Stimulated activated memory B cell treated with anti-CD40 and anti-IgM and Interleukin-4, amounts not matched to agents 10 μg/mL and 1 μg/mL and 100 μg/mL, for 72 hours (primary cell): ENCODE data around the gene ZNF2.

Experiments
- ATAC-seq: fragments of 150-1000 bp; cut with Tn5 transposase; 2 replicates; pipeline ENCODE4 v1.10.0; 2021
- H3K27ac Mint-ChIP-seq: one replicate; pipeline ENCODE4 v1.8.0; 2022; ENCODE audit warnings: mild to moderate bottlenecking, mixed read lengths
- H3K27me3 Mint-ChIP-seq: one replicate; pipeline ENCODE4 v1.8.0; 2022; ENCODE audit warnings: mixed read lengths
- H3K36me3 Mint-ChIP-seq: one replicate; pipeline ENCODE4 v1.8.0; 2022; ENCODE audit warnings: mixed read lengths
- H3K4me1 Mint-ChIP-seq: one replicate; pipeline ENCODE4 v1.8.0; 2022; ENCODE audit warnings: mixed read lengths
- H3K4me3 Mint-ChIP-seq: one replicate; pipeline ENCODE4 v1.8.0; 2022; ENCODE audit warnings: mild to moderate bottlenecking, moderate library complexity, mixed read lengths
- H3K9me3 Mint-ChIP-seq: one replicate; pipeline ENCODE4 v1.8.0; 2022; ENCODE audit warnings: mixed read lengths

Gene ZNF2

GRCh38 chr2:95165371-95166064, at the start of gene ZNF2:
ZNF2 (plus strand) TSS chr2:95165809; CDS start chr2:95176227, 10,418 bp downstream.
- Mint-ChIP-seq H3K4me1 (peaks cover 41% of the 10 kb centered on the region), H3K9me3 (peaks cover 2% of the 10 kb centered on the region), H3K27ac (peak within 1 kb of the TSS; percentile 100), H3K27me3 (no peaks in the 10 kb centered on the region), H3K36me3 (peaks cover 10% of the 10 kb centered on the region), H3K4me3 (peak within 1 kb of the TSS; percentile 100)
- peak; percentile 97 for ATAC-seq

GRCh38 chr2:95121093-95121406, 44.6 kb upstream of the ZNF2 start:
- Mint-ChIP-seq H3K27me3 (no peaks in the 10 kb centered on the region), H3K4me3 (peak overlapping the region; percentile 99), H3K9me3 (no peaks in the 10 kb centered on the region), H3K27ac (peak overlapping the region; percentile 96), H3K36me3 (peaks cover 21% of the 10 kb centered on the region), H3K4me1 (peaks cover 50% of the 10 kb centered on the region)
- ATAC-seq = no peak

DNA sequence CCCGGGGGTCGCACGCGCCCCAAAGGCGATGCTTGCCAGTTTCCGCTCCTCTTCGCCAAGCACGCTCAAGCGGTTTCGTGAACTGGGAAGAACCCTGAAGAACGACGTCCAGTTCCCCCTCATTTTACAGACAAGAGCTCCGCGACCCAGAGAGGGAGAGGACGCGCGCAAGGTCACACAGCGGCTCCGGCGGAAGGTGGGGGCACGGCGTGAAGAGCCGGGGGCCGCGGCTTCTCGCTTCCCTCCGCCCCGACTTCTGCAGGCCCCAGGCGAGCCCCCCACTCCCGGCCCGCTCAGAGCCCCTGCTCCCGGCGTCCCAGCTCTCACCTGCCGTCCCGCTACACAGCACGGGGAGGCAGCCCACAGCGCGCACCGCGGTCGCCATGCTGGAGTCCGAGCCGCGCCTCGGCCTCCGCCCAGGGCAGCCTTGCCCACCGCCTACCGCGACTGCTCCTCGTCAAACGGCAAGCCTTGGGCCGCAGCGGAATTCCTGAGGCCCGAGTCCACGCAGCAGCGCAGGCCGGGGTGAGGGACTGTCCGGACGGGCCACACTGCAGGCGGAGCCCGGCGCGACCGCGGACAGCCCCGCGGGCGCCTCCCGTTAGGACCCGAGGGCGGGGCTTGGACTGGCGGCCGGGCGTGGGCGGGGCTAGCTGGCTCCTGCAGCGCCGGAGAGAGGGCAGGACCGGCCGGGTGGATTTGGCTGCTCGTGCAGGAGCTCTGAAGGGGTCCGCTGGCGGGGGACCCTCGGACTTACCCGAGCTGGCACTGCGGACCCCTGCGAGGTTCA, 44.0 kb upstream of the ZNF2 start, which contains the start of gene MRPS5:
Gene MRPS5 (minus strand): TSS at position 402 of the 790 bp plus-strand sequence. CDS start 17 bp downstream, at position 385.
- Mint-ChIP-seq H3K4me1 (peaks cover 50% of the 10 kb centered on the region), H3K9me3 (no peaks in the 10 kb centered on the region), H3K36me3 (peaks cover 19% of the 10 kb centered on the region), H3K4me3 (peak within 1 kb of the TSS; percentile 99), H3K27ac (peak within 1 kb of the TSS; percentile 96), H3K27me3 (no peaks in the 10 kb centered on the region)
- peak; percentile 98 for ATAC-seq

DNA sequence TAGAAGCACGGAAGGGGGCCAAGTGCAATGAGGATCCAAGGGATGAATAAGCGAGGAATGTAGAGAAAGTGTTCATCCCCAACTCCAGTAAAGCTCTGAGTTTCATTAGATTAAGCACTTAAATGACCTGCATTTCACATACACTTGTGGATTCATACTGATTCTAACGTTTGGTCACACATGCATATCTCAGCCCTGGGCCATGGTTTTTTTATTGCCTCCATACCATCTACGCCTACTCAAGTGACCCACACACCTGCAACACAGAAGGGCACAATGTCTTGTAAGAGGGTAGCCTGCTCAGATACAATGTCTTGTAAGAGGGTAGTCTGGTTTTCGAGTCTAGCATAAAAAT, 43.4 kb upstream of the ZNF2 start:
- Mint-ChIP-seq H3K4me3 (peak overlapping the region; percentile 99), H3K4me1 (peaks cover 48% of the 10 kb centered on the region), H3K27ac (peak overlapping the region; percentile 96), H3K9me3 (no peaks in the 10 kb centered on the region), H3K36me3 (peaks cover 13% of the 10 kb centered on the region), H3K27me3 (no peaks in the 10 kb centered on the region)
- peak; percentile 4 for ATAC-seq

- no peak overlapping the region for H3K27ac Mint-ChIP-seq
- H3K4me3 Mint-ChIP-seq = no peak overlapping the region
- ATAC-seq = no peak
- H3K27me3 Mint-ChIP-seq = no peaks in the 10 kb centered on the region
- peaks cover 32% of the 10 kb centered on the region for H3K9me3 Mint-ChIP-seq
- H3K36me3 Mint-ChIP-seq = peaks cover 45% of the 10 kb centered on the region
- no peaks in the 10 kb centered on the region for H3K4me1 Mint-ChIP-seq
Measured at GRCh38 chr2:95138702-95139101, 26.9 kb upstream of the ZNF2 start.

GRCh38 chr2:95143838-95144237, 21.8 kb upstream of the ZNF2 start:
- H3K9me3 Mint-ChIP-seq = peaks cover 42% of the 10 kb centered on the region
- no peaks in the 10 kb centered on the region for H3K4me1 Mint-ChIP-seq
- no peaks in the 10 kb centered on the region for H3K27me3 Mint-ChIP-seq
- no peak overlapping the region for H3K27ac Mint-ChIP-seq
- H3K36me3 Mint-ChIP-seq = peaks cover 61% of the 10 kb centered on the region
- H3K4me3 Mint-ChIP-seq = no peak overlapping the region
- no peak for ATAC-seq

DNA sequence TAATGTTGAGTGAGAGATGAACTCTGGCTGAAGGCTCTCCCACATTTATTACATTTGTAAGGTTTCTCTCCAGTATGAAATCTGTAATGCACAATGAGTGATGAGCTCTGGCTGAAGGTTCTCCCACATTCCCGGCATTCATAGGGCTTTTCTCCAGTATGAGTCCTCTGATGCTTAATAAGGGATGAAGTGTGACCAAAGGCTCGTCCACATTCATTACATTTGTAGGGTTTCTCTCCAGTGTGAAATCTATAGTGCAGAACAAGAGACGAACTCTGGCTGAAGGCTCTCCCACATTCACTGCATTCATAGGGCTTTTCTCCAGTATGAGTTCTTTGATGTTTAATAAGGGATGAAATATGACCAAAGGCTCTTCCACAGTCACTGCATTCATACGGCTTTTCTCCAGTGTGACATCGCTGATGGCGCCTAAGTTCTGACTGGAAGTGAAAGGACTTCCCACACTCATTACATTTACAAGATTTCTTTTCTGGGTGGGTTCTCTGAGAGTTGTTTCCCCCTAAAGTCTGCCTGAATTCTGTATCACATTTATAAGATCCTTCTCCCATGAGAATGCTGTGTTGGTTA, 16.1 kb upstream of the ZNF2 start:
- Mint-ChIP-seq H3K27ac (no peak overlapping the region), H3K4me1 (no peaks in the 10 kb centered on the region), H3K36me3 (peaks cover 89% of the 10 kb centered on the region), H3K27me3 (no peaks in the 10 kb centered on the region), H3K9me3 (peaks cover 56% of the 10 kb centered on the region), H3K4me3 (no peak overlapping the region)
- no peak for ATAC-seq

DNA sequence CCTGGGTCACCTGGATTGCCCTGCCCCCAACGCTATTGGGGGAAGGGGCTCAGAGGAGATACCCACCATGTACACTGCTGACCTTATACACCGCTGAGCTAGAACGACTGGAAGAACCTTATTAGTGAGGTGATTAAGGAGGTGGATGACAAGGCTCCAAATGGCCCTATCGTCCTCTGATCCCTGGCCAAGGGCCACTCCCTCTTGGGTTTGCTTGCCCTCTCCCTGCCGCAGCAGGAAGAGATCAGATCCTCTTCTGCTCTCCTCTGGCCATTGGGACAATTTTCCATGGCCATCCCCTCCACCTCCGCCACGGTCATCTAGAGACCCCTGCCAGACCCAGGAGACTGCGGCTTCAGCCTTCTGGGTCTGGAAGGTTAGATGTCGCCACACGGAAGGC, 7.2 kb upstream of the ZNF2 start:
- ATAC-seq = no peak
- Mint-ChIP-seq H3K4me3 (peak overlapping the region; percentile 86), H3K4me1 (peaks cover 16% of the 10 kb centered on the region), H3K27me3 (no peaks in the 10 kb centered on the region), H3K9me3 (peaks cover 7% of the 10 kb centered on the region), H3K27ac (peak overlapping the region; percentile 92), H3K36me3 (peaks cover 38% of the 10 kb centered on the region)

- H3K27me3 Mint-ChIP-seq = no peaks in the 10 kb centered on the region
- H3K36me3 Mint-ChIP-seq = peaks cover 32% of the 10 kb centered on the region
- peak overlapping the region; percentile 86 for H3K4me3 Mint-ChIP-seq
- peaks cover 7% of the 10 kb centered on the region for H3K9me3 Mint-ChIP-seq
- peak overlapping the region; percentile 92 for H3K27ac Mint-ChIP-seq
- ATAC-seq = peak; percentile 81
- H3K4me1 Mint-ChIP-seq = peaks cover 20% of the 10 kb centered on the region
Measured at GRCh38 chr2:95158891-95159619, 6.6 kb upstream of the ZNF2 start.

DNA sequence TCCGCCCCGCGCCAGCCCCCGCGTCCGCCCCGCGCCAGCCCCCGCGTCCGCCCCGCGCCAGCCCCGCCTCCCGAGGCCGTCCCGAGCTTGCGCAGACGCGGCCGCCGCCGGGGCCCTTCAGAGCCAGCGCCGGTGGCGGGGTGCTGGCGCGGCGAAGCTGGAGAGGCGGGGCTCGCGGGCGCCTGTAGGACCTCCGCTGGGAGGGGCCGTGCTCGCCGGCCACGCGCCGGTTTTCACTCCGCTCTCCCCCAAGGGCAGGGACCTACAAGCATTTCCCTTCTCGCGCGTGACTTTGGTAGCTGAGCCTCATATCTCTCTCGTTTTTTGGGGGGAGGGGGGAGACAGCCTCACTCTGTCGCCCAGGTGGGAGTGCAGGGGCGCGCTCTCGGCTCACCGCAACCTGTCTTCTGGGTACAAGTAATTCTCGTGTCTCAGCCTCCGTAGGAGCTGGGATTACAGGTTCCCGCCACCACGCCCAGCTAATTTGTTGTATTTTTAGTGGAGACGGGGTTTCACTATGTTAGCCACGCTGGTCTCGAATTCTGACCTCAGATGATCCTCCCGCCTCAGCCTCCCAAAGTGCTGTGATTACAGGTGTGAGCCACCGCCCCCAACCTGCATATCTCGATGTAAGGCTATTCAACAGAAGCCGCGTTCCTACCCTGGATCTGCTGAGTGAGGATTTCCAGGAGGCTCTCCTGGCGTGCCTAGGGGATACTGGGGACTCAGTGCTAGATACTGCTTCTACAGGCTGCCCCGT, 5.7 kb upstream of the ZNF2 start, which contains the start of gene ZNF514:
Gene ZNF514 (minus strand): TSS at position 159 of the 760 bp plus-strand sequence. CDS start 6,595 bp downstream, outside the sequence.
- H3K4me1 Mint-ChIP-seq = peaks cover 29% of the 10 kb centered on the region
- H3K4me3 Mint-ChIP-seq = peak within 1 kb of the TSS; percentile 91
- peaks cover 24% of the 10 kb centered on the region for H3K36me3 Mint-ChIP-seq
- H3K27ac Mint-ChIP-seq = peak within 1 kb of the TSS; percentile 92
- no peaks in the 10 kb centered on the region for H3K27me3 Mint-ChIP-seq
- ATAC-seq = peak; percentile 93
- H3K9me3 Mint-ChIP-seq = peaks cover 4% of the 10 kb centered on the region

- Mint-ChIP-seq H3K27ac (peak overlapping the region; percentile 100), H3K27me3 (no peaks in the 10 kb centered on the region), H3K36me3 (peaks cover 10% of the 10 kb centered on the region), H3K9me3 (peaks cover 2% of the 10 kb centered on the region), H3K4me1 (peaks cover 43% of the 10 kb centered on the region), H3K4me3 (peak overlapping the region; percentile 100)
- ATAC-seq = peak; percentile 36
Measured at GRCh38 chr2:95165030-95165370, 609 bp upstream of the ZNF2 start.

DNA sequence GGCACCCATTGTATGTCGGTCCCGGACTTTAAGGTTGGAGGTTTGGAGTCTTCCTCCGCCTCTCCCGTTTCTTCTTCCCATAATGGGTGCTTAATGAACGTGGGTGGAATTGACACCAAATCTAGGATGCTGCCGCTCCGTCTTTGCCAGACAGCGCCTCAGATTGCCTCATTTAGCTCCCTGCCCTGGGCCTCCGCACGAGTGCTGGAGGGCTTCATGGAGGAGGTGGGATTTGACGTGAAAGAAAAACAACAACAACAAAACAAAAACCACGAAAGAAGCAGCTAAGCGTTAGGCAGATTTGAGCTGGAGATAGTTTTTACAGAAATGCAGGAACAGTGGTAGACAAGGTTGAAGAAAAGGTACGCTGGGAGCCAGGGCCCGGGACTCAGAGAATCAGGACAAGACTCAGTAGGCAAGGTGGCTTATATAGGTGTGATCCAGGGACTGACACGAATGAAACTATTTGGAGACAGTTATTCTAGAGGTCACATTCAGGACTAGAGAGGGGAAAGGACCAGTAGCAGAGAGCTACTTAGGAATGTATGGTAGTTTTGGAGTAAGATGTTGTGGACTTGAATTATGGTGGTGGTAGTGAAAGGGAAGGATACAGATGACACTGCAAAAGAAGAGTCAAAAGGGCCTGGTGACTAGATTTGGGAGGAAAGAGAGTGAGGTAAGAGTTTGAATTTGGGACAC, 605 bp downstream of the ZNF2 start:
- H3K36me3 Mint-ChIP-seq = peaks cover 10% of the 10 kb centered on the region
- H3K27ac Mint-ChIP-seq = peak overlapping the region; percentile 100
- H3K27me3 Mint-ChIP-seq = no peaks in the 10 kb centered on the region
- H3K4me1 Mint-ChIP-seq = peaks cover 41% of the 10 kb centered on the region
- peaks cover 2% of the 10 kb centered on the region for H3K9me3 Mint-ChIP-seq
- H3K4me3 Mint-ChIP-seq = peak overlapping the region; percentile 100
- peak; percentile 3 for ATAC-seq

DNA sequence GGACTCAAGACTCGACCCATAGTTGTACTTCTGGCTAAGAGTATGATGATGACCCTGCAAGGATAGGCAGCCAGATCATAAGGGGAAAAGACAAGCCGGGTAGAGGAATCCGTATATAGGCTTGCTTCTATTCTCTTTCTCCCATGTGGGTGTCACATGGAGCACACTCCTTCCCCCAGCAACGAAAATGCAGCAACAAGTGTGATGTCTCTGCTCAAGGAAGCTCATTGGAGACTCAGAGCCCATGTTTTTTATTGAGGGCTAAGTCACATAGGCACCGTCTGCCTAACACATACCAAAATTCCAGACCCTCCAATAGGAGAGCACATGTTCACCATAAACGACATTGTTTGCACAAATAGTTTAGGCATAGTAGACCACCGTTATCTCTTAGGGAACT, 6.3 kb downstream of the ZNF2 start:
- Mint-ChIP-seq H3K9me3 (peaks cover 2% of the 10 kb centered on the region), H3K27ac (no peak overlapping the region), H3K27me3 (no peaks in the 10 kb centered on the region), H3K36me3 (peaks cover 31% of the 10 kb centered on the region), H3K4me1 (peaks cover 14% of the 10 kb centered on the region), H3K4me3 (no peak overlapping the region)
- no peak for ATAC-seq

GRCh38 chr2:95174031-95174542, 8.5 kb downstream of the ZNF2 start:
- ATAC-seq = no peak
- Mint-ChIP-seq H3K27ac (no peak overlapping the region), H3K27me3 (no peaks in the 10 kb centered on the region), H3K4me3 (no peak overlapping the region), H3K4me1 (peaks cover 8% of the 10 kb centered on the region), H3K9me3 (peaks cover 7% of the 10 kb centered on the region), H3K36me3 (peaks cover 48% of the 10 kb centered on the region)
